Spleen (tissue), 11 donors: Measurements from ENCODE around the gene ITIH1. TPM values are rescaled to one million over a fixed set of nuclear protein-coding genes. Genes with fewer than 3 reads are reported as not detected.

Experiments used
- DNase-seq: peaks from one replicate; pipeline ENCODE4 v3.0.0-alpha.2; 2020
- H3K27ac ChIP-seq, 8 donors: fragments of 200-600 bp; sonication (generic) in 7 of 8; 1 replicate in 4 of 8; 2 replicates in 4 of 8; pipeline versions ENCODE4 v1.5.0 to v1.8.0; 2016 to 2021; ENCODE audit warnings: inconsistent platforms in 4 of 8, mild to moderate bottlenecking in 4 of 8, moderate library complexity in 1 of 8
- H3K27me3 ChIP-seq, 7 donors: fragments of 200-600 bp; sonication (generic) in 6 of 7; replicated peaks in 1 of 7; 1 replicate in 4 of 7; 2 replicates in 3 of 7; pipeline versions ENCODE4 v1.5.0 to v1.8.0; 2016 to 2021; ENCODE audit warnings: inconsistent platforms in 3 of 7, mild to moderate bottlenecking in 1 of 7
- H3K36me3 ChIP-seq, 6 donors: fragments of 200-600 bp; sonication (generic) in 5 of 6; 1 replicate in 4 of 6; 2 replicates in 2 of 6; pipeline versions ENCODE4 v1.5.0 to v1.8.0; 2016 to 2021; ENCODE audit warnings: inconsistent platforms in 2 of 6
- H3K4me1 ChIP-seq, 6 donors: fragments of 200-600 bp; sonication (generic) in 5 of 6; 1 replicate in 3 of 6; 2 replicates in 3 of 6; pipeline versions ENCODE4 v1.5.0 to v1.8.0; 2016 to 2021; ENCODE audit warnings: inconsistent platforms in 3 of 6
- H3K4me3 ChIP-seq, 8 donors: fragments of 200-600 bp; sonication (generic) in 7 of 8; 1 replicate in 4 of 8; 2 replicates in 4 of 8; pipeline versions ENCODE4 v1.5.0 to v1.8.0; 2016 to 2021; ENCODE audit warnings: inconsistent platforms in 4 of 8, mild to moderate bottlenecking in 4 of 8, moderate library complexity in 2 of 8
- H3K9me3 ChIP-seq, 8 donors: fragments of 200-600 bp; sonication (generic) in 7 of 8; 1 replicate in 4 of 8; 2 replicates in 4 of 8; pipeline versions ENCODE4 v1.5.0 to v1.8.0; 2016 to 2021; ENCODE audit warnings: inconsistent platforms in 4 of 8
- CTCF ChIP-seq, 11 experiments: fragments of 200-600 bp in 7 of 11; fragments of 450-650 bp in 4 of 11; sonication (generic) in 4 of 11; IDR thresholded peaks in 8 of 11; conservative IDR thresholded peaks in 3 of 11; 1 replicate in 7 of 11; 2 replicates in 4 of 11; pipeline versions ENCODE4 v1.4.0 to v1.8.0; 2016 to 2021; ENCODE audit warnings: antibody characterized with exemption in 11 of 11, inconsistent platforms in 4 of 11, mild to moderate bottlenecking in 1 of 11
- POLR2A ChIP-seq, 3 donors: fragments of 450-650 bp; IDR thresholded peaks; one replicate each; pipeline ENCODE4 v1.5.1; 2017; ENCODE audit warnings: antibody characterized with exemption in 3 of 3, mild to moderate bottlenecking in 1 of 3
- POLR2AphosphoS5 ChIP-seq, 3 donors: sonication (generic); formaldehyde crosslinking; IDR thresholded peaks; one replicate each; pipeline ENCODE4 v1.5.1; 2017; ENCODE audit warnings: antibody characterized with exemption in 3 of 3
- WGBS, 5 donors: extraction: QIAGEN DNeasy Blood & Tissue Kit in 3 of 5; methylation state at CpG; one replicate each; pipeline versions ENCODE4 v1.1.5 to v1.1.7; 2013 to 2018; 5-methylcytosine and 5-hydroxymethylcytosine counted together
- intact Hi-C: fragments of 100-400 bp; cut with DNase I; formaldehyde crosslinking; loops from one replicate; pipeline ENCODE4 v1.15.0; 2023; ENCODE audit warnings: low total_unique reads
- polyA plus RNA-seq, 3 donors: library from polyadenylated mRNA; stranded (reverse); fragments of 200-250 nt; gene quantifications; one replicate each; pipeline ENCODE4 v1.2.1, GENCODE V29; 2013
- total RNA-seq, 7 donors: library from RNA; depleted of rRNA in 3 of 7; stranded (reverse); fragments of >200 nt in 3 of 7; fragmentation: NEBNext Ultra II Directional in 4 of 7; extraction: Animal tissue kit (Norgen Biotek cat#: 25700) in 4 of 7; gene quantifications; one replicate each; pipeline versions ENCODE4 v1.1.0 to v1.2.1, GENCODE V29; 2016 to 2021
- donor health status: healthy with polysubstance abuse.
- donor health status: DM: no; HTN: no; CAD: no; lungs with moderate emphysema.
- donor health status: DM: no; HTN: no; CAD: no.
- donor health status: Bipolar disorder and iron deficiency.
- donor health status: healthy.
- donor health status: DM: no; HTN: no; CAD: no.
- donor health status: DM: yes; HTN: yes; CAD: no.

ITIH1 gene
- total and polyA plus RNA-seq, 10 donors = 0.65 to 11.4 (median 2.6) TPM

DNA sequence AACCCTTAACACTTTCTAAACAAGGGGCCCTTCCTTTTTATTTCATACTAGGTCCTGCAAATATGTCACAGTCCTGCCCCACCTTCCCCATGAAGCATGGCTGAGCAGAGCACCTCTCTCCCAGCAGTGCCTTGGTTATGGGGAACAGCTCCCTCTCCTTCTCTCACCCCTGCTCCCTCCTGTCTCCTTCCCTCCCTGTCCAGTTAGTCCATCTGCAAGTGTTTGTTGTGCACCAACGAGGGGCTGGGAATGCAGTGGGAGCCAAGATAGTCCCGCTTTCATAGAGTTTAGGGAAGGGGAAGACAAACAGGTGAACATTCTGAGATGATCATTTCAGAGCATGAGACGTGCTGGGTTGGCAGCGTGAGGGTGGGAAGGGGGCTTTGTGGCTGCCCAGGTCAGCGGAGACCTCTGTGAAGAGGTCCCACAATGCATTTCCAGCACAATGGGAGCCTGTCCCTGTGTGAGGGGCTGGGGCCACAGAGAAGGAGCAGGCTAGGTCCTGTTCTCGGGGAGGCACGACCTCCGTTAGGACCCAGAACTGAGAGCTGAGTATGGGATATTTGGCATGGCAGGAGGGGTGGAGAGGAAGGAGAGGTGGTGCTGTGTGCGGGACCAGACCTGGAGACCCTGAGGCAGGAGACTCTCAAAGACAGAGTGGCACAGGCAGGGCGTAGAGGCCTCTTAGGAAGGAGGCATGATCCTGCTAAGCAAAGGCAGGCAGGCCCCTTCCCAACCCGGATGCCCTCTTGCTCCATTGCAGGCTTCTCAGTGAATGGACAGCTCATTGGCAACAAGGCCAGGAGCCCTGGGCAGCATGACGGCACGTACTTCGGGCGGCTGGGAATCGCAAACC lies 11.7 kb downstream of the ITIH1 start:
- H3K27ac ChIP-seq = no peak overlapping the region
- no peak overlapping the region for H3K4me3 ChIP-seq
- peak; percentile 53 for DNase-seq
- no peaks in the 10 kb centered on the region for H3K9me3 ChIP-seq
- WGBS, 5 donors = 83 to 93% (median 86%) methylated on average over 16 of the region's 16 CpGs
- H3K27me3 ChIP-seq = no peaks in the 10 kb centered on the region
- H3K4me1 ChIP-seq = peaks cover 0 to 9% (median 0%) of the 10 kb centered on the region in 6 donors
- H3K36me3 ChIP-seq = no peaks in the 10 kb centered on the region
- intact Hi-C loops = no loop called here
- no peak for TF ChIP-seq CTCF (IDR thresholded peaks at IDR 0.05 in 8 of 11, conservative IDR thresholded peaks at IDR 0.05 in 3 of 11)

GRCh38 chr3:52789746-52790040 lies 12.3 kb downstream of the ITIH1 start:
- intact Hi-C loops = no loop called here
- peak; percentile 71 for DNase-seq
- TF ChIP-seq POLR2AphosphoS5 (IDR thresholded peaks at IDR 0.05) (no peak), POLR2A (IDR thresholded peaks at IDR 0.05) (no peak), CTCF (IDR thresholded peaks at IDR 0.05 in 8 of 11, conservative IDR thresholded peaks at IDR 0.05 in 3 of 11) (no peak)

DNA sequence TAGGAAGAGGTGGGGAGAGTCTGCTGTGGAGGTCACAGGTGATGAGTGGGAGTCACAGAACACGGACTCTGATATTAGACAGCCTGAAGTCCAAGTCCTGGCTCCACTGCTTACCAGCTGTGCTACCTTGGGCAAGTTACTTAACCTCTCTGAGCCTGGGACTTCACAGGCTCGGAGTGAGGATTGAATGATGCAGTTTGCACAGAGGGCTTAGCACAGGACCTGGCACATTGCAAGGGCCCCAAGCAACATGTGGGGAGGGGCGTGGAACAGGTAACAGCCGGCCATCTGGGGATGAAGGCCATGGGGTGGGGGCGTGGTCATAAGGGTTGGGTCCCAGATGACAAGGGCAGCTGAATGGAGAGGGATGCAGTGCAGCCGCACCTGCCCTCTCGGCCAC lies 12.9 kb downstream of the ITIH1 start:
- TF ChIP-seq POLR2AphosphoS5 (IDR thresholded peaks at IDR 0.05) = no peak
- no peak for TF ChIP-seq POLR2A (IDR thresholded peaks at IDR 0.05)
- TF ChIP-seq CTCF (IDR thresholded peaks at IDR 0.05 in 8 of 11, conservative IDR thresholded peaks at IDR 0.05 in 3 of 11) = no peak
- DNase-seq = peak; percentile 57
- intact Hi-C loops = no loop called here
- H3K36me3 ChIP-seq = no peaks in the 10 kb centered on the region
- H3K27me3 ChIP-seq = no peaks in the 10 kb centered on the region
- H3K4me3 ChIP-seq = no peak overlapping the region
- peaks cover 0 to 15% (median 0%) of the 10 kb centered on the region in 6 donors for H3K4me1 ChIP-seq
- no peaks in the 10 kb centered on the region for H3K9me3 ChIP-seq
- H3K27ac ChIP-seq = no peak overlapping the region
- WGBS, 5 donors = 70 to 91% (median 86%) methylated on average over 7 of the region's 7 CpGs

More at GRCh38 chr3:52789746-52790040, 12.3 kb downstream of the ITIH1 start:
- WGBS, 5 donors = 80 to 98% (median 86%) methylated on average over 4 to 6 of the region's 6 CpGs
- Histone ChIP-seq H3K27ac (no peak overlapping the region), H3K27me3 (no peaks in the 10 kb centered on the region), H3K9me3 (no peaks in the 10 kb centered on the region), H3K4me3 (no peak overlapping the region), H3K36me3 (no peaks in the 10 kb centered on the region), H3K4me1 (peaks cover 0 to 9% (median 0%) of the 10 kb centered on the region in 6 donors)

DNA sequence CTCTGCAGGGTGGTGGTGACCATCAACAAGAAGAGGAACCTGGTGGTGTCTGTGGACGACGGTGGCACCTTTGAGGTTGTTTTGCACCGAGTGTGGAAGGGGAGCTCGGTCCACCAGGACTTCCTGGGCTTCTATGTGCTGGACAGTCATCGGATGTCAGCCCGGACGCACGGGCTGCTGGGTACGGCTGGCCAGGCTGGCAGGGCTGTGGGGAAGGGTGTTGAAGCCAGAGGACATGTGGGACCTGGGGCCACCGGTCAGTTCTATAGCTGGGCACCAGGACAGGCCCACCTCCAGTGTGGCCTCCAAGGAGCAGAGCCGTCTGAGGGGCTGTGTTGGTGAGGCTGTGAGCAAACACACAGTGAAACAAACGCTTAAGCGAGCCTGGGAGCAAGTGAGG lies 13.3 kb downstream of the ITIH1 start:
- WGBS, 5 donors = 84 to 95% (median 88%) methylated on average over 5 to 13 of the region's 13 CpGs
- intact Hi-C loops = no loop called here

More for the DNA sequence above, 13.3 kb downstream of the ITIH1 start:
- Histone ChIP-seq H3K4me3 (no peak overlapping the region), H3K27me3 (no peaks in the 10 kb centered on the region), H3K9me3 (no peaks in the 10 kb centered on the region), H3K27ac (no peak overlapping the region), H3K36me3 (no peaks in the 10 kb centered on the region), H3K4me1 (peaks cover 0 to 19% (median 0%) of the 10 kb centered on the region in 6 donors)
- DNase-seq = no peak
- TF ChIP-seq POLR2AphosphoS5 (IDR thresholded peaks at IDR 0.05) = no peak
- no peak for TF ChIP-seq CTCF (IDR thresholded peaks at IDR 0.05 in 8 of 11, conservative IDR thresholded peaks at IDR 0.05 in 3 of 11)
- no peak for TF ChIP-seq POLR2A (IDR thresholded peaks at IDR 0.05)
